IPS-NIHi7 (cell line): ENCODE measurements around the gene ATP1B1.
"Not testable (repeated sequence)": the region's sequence is repeated elsewhere in the genome, so short reads cannot be mapped to it uniquely, and the experiment has no call there.

ENCODE experiments used
- DNase-seq: peaks from one replicate; pipeline ENCODE4 v3.0.0; 2012; ENCODE audit warnings: mixed read lengths; ENCODE audit errors: extremely low spot score

ATP1B1 gene

DNA sequence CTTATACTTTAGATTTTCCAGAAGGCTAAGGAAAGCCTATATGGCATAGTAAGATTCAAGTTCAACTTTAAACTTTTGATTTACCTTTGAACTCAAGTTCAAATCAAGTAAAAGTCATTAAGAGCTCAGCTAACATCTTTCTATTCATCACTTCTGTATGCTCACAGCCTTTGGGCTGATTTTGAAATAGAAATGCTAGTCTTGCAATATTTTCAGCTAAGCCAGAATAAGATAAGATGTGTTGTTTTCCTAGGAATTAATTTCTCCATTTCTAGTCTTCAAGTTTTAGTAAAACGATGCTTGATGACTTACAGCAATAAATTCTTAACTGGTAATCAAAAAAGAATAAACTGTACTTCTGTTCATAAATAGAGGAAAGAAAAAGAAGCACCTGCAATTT, 35.6 kb downstream of the ATP1B1 start:
- DNase-seq, result no peak

- no peak for DNase-seq
Observed at GRCh38 chr1:169143346-169143745, 36.9 kb downstream of the ATP1B1 start.

GRCh38 chr1:169143984-169144383, 37.5 kb downstream of the ATP1B1 start:
- no peak for DNase-seq

DNA sequence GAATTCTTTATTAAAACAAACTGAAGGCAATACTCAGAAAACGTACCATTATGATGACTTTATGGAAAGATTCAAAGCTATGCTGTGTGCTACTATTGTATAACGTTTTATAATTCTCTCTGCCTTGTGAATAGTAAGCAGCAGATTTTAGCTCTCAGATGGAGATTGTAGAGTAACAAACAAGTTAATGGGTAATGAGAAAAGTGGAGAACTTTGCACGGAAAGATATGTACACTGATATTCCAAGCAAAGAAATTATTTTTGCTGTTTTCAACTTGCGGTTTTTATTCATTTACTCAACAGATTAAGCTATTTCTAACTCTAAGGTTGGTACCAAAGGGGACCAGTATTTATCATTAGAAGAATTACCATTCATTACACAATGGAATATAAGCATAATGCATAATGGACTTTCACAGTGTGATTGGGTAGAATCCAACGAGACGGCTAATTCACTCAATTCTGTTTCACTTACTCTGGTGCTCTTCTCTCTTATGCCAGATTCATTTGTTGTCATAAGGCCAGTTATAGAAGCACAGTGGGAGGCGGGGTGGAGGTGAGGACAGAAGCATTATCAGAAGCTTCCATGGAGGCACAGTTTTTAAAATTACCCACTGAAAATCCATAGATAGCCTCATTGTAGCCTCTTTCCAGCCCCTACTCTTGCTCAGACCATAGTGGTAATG, 38.6 kb downstream of the ATP1B1 start:
- no peak for DNase-seq

GRCh38 chr1:169146576-169147214, 40.2 kb downstream of the ATP1B1 start:
- DNase-seq, result no peak

DNA sequence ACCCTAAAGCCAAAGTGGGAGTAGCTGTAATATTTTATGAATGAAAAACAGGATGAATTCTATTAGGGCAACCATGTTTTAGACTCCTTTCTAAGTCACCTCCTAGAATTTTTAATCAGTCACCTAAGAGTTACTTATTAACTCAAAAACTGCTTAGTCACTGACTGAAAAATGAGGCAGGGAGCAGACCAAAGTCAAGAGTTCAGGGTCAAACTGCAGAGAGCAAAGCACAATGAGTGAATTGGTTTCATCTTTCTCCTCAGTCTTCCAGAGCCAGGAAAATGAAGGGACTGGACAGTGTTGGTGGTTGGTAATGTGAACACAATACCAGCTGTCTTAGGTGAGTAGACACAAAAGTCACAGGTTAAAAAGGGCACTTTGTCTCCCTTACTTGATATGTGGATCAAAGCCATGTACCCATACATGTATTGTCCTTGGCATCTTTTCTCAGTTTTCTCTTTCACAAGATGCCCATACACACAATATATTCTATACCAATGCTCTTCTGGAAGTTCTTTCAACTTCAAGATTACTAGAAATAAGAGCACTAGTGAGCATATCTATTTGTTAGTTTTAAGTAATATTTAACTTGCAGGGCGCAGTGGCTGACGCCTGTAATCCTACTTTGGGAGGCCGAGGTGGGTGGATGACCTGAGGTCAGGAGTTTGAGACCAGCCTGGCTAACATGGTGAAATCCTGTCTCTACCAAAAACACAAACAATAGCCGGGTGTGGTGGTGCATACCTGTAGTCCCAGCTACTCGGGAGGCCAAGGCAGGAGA, 42.2 kb downstream of the ATP1B1 start:
- no peak for DNase-seq

GRCh38 chr1:169149555-169150286, 43.2 kb downstream of the ATP1B1 start:
- DNase-seq, result no peak

- no peak for DNase-seq
Observed at GRCh38 chr1:169150641-169151337, 44.3 kb downstream of the ATP1B1 start.

- DNase-seq, result no peak
Observed at GRCh38 chr1:169151338-169151837, 44.9 kb downstream of the ATP1B1 start.

- no peak for DNase-seq
Observed at GRCh38 chr1:169155675-169156074, 49.2 kb downstream of the ATP1B1 start.

DNA sequence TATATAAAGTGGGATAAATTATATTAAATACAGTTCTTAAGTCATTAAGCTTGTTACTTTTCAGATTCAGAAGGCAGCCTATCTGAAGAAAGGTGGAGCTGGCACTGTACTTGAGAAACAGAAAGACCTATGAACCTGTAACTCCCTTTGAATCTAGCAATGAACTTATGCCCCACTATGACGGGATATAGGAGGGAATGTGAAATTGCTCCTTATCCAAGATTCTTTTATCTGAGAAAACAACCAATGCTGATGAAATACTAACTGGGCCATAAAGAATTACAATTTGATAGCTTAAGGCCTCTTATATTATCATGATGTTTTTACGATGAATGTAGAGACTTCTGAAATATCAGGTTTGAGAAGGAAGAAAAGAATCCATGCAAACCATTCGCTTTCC, 50.1 kb downstream of the ATP1B1 start:
- no peak for DNase-seq

DNA sequence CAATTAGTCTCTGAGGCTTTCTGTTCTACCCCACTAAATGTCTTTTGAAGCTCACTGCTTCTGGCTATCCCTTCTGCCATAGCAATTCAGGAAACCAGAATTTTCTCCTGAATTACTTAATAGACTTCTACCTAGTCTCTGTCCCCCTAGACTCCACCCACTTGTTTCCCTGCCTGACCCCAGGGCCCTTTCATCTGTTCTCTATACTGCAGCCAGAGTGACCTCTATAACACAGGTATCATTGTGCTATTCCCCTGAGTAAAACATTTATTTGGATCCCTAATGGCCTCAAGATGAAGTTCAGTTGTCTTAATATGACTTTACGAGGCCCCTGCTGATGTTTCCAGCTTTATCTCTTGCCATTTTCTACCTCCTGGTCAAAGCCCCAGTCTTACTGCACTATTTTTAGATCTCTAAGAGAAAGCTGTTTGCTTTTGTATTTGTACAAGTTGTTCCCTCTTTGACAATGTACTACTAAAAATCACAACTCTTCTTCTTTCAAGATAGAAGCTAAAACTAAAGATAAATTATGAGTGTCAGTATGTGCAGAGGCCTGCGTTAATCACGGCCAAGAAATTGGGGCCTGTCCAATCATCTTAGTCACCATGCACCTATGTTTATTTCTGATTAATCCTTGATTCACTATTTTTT, 54.5 kb downstream of the ATP1B1 start:
- no peak for DNase-seq

DNA sequence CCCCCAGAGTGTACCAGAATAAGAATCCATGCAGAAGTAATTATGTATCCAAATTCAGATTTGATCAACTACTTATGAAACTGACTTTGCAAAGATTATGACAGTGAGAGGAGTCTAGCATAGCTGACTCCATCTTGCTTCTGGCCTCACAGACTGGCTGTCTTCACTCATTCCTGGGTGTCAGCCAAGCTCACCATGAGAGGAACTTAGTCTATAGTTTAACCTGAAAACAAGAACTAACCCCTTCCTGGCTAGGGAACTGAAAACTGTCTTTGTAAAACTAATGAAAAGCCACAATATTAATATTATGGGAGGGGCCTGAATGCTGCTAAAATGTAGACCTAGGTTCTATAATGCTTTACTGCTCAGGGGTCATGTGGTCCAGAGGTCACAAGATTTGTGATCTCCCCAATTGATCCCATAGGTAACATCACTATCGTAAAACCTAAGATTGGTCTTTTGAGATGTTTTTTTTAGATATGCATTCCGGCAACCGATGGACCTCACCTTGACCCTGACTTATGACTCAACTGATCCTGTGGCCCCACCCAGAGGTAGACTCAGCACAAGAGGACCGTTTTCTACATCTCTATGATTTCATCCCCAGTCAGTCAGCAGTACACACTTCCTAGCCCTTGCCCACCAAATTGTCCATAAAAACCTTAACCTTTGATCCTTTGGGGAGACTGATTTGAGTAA, 55.2 kb downstream of the ATP1B1 start:
- DNase-seq, result no peak

GRCh38 chr1:169163059-169163458, 56.6 kb downstream of the ATP1B1 start:
- DNase-seq, result no peak

- no peak for DNase-seq
Observed at GRCh38 chr1:169175461-169175860, 69.0 kb downstream of the ATP1B1 start.

GRCh38 chr1:169179431-169179830, 72.9 kb downstream of the ATP1B1 start:
- not testable (repeated sequence) for DNase-seq

- no peak for DNase-seq
Observed at GRCh38 chr1:169180174-169180573, 73.7 kb downstream of the ATP1B1 start.
